PC-9 (cell line): Measurements from ENCODE around the gene RHOT1.

ENCODE experiments used
- CTCF ChIP-seq: fragments of 200-600 bp; sonication (generic); conservative IDR thresholded peaks from 2 replicates; pipeline ENCODE4 v1.6.1; 2017; ENCODE audit warnings: mixed run types, antibody characterized with exemption, mild to moderate bottlenecking, moderate library complexity
- EZH2 ChIP-seq: fragments of 200-600 bp; sonication (generic); IDR thresholded peaks from 2 replicates; pipeline ENCODE4 v1.8.0; 2017; ENCODE audit warnings: antibody characterized with exemption, low read depth

GRCh38 chr17:32239456-32239855 lies 97.2 kb downstream of the RHOT1 start:
- TF ChIP-seq CTCF (no peak), EZH2 (no peak)
